GM12872 (cell line): ENCODE measurements around the gene DOK6.

Experiments
- TF ChIP-seq, protein P1 (sequence below): IDR thresholded peaks from 3 replicates; pipeline ENCODE4 v1.5.1; 2011; ENCODE audit warnings: low read depth, mild to moderate bottlenecking, low read length, moderate library complexity; ENCODE audit not compliant: insufficient read depth

DOK6 gene

DNA sequence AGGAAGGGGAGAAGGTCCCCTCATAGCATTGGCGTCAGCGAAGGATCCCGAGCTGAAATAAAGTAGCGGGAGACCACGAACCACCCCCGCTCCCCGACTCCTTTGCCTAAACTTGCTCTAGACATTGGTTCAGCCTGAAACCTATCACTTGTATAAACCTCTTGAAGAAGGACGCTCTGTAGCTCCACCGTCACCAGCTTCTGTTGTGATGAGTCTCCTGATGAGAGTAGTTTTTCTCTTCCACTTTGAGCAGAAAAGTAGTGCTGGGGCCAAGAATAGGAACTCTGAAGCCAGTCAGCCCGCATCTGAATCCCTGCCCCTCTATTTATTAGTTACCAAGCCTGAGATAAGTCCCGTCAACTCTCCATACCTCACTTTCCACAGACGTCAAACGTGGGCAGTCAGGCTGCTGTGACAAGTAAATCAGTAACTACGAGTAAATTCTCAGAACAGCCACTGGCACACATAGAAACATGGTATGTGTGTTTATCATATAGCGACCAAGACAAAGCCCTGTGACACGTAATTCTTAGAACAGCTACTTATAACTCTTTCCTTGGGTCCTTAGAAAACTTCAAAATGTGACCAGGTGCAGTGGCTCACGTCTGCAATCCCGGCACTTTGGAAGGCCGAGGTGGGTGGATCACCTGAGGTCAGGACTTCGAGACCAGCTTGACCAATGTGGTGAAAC, 485.3 kb downstream of the DOK6 start:
- TF ChIP-seq, protein P1, sequence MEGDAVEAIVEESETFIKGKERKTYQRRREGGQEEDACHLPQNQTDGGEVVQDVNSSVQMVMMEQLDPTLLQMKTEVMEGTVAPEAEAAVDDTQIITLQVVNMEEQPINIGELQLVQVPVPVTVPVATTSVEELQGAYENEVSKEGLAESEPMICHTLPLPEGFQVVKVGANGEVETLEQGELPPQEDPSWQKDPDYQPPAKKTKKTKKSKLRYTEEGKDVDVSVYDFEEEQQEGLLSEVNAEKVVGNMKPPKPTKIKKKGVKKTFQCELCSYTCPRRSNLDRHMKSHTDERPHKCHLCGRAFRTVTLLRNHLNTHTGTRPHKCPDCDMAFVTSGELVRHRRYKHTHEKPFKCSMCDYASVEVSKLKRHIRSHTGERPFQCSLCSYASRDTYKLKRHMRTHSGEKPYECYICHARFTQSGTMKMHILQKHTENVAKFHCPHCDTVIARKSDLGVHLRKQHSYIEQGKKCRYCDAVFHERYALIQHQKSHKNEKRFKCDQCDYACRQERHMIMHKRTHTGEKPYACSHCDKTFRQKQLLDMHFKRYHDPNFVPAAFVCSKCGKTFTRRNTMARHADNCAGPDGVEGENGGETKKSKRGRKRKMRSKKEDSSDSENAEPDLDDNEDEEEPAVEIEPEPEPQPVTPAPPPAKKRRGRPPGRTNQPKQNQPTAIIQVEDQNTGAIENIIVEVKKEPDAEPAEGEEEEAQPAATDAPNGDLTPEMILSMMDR: no peak

DNA sequence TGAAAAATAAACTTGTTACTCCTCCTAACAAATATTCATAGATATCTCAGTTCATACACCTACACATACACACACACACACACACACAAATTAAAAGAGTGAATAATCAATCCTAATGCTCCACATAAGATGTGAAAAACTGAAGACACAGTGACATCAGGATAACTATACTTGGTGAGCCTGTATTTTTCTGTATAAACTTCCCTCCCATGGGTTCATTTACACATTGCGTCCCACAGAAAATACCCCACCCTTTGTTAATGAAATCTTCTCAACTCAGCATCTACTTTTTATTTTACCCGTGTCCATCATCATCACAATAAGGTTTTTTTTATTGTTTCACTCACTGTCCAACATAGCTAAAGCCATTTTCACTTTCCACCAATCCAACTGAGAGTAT, 486.6 kb downstream of the DOK6 start:
- TF ChIP-seq, protein P1: no peak

DNA sequence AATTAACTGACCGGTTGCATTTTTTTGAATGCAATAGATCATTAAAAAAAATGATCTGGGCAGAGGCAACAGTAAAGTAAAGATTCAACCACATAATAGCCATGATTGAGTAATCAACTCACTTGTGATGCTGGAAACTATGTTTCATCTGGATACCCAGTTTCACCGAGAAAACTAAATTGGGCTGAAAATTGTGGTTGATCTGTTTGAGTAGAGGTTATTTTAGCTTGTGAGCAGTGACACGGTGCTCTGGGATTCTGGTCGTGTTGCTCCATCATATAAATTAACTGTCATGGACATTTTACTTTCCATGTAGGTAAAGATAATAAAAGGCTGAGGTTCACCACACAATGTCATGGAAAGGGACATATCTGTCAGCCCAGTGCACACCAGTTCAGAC, 488.3 kb downstream of the DOK6 start:
- TF ChIP-seq, protein P1: no peak

DNA sequence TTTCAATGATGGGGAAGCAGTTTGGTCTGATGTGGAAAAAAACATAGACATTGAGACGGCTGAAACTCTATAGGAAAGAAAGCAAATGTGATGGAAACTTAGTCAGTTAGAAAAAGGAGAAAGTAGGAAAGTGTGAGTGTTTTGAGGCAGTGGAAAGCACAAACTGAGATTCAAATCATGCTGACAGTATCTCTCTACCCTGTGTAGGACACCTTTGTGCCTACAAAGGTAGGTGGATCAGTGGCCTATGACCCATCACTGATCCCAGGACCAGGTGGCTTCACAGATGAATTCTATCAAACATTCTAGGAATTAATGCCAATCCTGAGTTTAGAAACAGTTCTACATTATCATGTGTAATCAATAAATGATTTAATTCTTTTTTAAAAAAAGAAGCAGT, 489.9 kb downstream of the DOK6 start:
- TF ChIP-seq, protein P1: no peak

DNA sequence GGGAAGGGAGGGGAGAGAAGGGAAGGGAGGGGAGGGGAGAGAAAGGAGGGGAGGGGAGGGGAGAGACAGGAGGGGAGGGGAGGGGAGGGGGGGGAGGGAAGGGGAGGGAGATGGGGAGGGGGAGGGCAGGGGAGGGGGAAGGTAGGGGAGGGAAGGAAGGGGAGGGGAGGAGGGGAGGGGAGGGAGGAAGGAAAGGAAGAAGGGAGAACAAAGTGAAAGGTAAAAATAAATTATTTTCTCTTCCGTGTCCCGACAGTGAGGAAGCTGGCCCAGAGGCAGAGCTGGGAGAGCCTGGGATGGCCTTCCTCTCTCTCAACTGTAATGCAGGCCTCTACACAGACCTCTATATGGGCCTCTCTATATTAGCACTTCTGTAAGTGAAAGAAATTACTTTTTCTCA, 493.8 kb downstream of the DOK6 start:
- TF ChIP-seq, protein P1: no peak

DNA sequence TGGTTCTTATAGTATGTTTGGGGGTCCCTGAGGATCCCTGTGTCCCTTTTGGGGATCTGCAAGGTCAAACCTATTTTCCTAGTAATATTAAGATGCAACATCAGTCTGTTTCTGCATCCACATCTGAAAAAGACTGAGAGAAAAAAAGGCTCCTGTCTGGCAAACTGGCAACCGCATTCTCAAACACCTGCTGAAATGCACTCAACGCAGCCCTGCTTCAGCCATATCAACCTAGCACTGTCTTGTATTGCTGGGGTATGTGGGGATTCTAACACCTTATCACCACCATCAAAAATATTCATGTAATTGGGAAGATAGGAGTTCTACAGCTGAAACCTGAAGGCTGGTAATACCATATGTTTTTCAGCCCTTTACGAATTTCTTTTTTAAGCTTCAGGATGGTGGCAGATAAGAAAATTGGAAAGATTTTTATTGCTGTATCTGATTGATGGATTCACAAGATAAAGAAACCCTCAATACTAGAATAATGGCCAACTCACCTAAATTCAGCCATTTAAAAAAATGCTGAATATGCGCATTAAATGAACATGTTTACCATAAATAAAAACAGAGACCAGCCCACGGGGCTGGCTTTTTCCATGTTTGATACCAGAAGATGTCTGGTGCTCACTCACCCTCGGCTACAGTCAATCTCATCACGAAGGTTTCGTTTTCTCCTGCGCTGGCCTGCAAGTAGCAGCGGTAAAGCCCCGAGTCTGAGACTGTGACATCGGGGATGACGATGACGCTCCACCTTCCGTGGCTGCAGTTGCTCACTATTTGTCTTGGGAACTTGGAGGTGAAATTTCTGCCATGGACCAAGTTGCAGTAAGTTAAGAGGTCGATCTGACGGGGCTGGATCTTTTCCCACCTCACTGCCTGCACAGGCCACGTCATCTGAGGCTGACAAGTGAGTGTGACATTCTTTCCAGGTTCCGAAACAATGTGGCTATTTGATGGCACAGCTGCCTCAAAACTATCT, 494.7 kb downstream of the DOK6 start:
- TF ChIP-seq, protein P1: no peak

DNA sequence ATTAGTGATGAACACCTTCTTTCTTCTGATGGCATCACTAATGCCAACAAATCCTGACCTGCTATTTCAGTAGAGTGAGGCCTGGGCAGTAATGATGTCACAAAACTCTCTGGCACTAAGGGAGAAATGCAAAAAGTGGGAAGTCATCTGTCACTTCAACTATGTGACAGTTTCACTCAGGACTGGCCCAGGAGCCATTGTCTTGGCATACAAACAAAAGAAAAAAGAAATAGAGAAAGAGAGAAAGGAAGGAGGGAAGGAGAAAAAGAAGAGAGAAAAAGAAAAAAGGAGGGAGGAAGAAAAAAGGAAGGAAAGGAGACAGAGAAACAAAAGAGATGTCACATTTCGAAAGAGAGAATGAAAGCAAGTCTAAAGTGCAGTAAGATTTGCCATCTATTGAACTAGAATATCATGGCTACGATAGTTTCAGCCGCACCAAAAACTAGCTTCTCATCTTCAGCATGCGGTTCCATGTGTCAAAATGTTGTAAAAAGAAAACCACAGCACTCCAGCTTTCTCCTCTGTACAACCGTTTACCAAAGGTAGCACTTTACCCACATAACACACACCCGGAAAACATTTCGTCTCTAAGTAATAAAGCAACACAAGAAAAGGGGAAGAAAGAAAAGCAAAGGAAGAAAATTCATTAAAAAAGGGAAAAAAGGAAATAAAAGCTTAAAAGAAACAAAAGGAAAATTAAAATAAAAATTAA, 496.9 kb downstream of the DOK6 start:
- TF ChIP-seq, protein P1: no peak
